Measurements from ENCODE around the gene BYSL.

DNA sequence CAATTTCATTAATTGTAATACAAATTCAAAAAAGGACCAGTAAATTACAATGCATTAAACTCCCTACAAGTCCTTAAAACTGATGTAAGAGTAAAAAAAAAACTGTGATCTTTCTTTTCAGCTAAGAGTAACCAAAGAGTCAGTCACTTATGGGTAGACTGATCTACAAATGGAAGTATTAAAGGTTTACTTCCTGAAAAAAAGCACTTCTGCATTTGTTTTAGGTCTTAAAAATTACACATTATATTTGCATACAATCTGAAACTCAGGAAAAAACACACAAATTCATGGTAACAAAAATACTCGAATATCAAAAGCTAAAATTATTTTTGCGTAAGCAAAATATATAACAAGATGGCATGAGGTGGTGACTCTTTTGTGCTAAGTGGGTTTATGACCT lies 49.6 kb upstream of the BYSL start:
- TF ChIP-seq POLR2A (IDR thresholded peaks at IDR 0.05; ENCODE audit: low read length), result no peak
- TF ChIP-seq GATA1 (IDR thresholded peaks at IDR 0.05; ENCODE audit: low read depth, low read length), result no peak
